ENCODE results near the gene IRX4. TPM values are rescaled to one million over a fixed set of nuclear protein-coding genes. Genes with fewer than 3 reads are reported as not detected.

Gene IRX4
- total and polyA plus RNA-seq, 10 donors, result 0.05 TPM; not detected in 9

DNA sequence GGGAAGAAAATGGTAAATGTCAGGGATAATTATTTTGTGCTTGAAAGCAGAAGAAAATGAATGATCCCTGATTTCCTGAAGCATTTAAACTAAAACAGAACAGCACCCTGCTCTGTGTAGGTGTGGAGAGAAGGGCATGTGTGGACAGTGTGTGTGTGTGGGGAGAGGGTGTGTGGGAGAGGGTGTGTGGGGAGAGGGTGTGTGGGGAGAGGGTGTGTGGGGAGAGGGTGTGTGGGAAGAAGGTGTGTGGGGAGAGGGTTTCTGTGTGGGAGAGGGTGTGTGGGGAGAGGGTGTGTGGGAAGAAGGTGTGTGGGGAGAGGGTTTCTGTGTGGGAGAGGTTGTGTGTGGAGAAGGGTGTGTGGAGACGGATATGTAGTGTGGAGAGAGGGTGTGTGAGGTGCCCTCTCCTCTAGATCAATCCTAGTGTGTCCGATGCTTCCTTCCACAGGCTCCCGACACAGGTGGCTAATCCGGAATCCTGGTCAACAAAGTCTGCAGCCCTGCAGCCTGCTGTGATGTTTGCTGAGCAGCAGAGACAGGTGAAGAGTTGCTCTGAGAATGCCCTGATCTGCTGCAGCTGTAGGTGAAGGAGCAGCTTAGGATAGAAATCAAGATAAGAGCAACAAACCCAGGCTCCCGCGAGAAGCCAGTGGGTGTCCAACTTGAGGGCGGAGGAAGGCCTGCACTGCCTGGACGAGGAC is 15.5 kb downstream of the IRX4 start:
- 20 to 40% (median 28%) methylated on average over 8 of the region's 8 CpGs for WGBS, 5 donors
- H3K27me3 ChIP-seq (replicated peaks in 1 of 7), result peaks cover 0 to 87% (median 23%) of the 10 kb centered on the region in 7 donors

DNA sequence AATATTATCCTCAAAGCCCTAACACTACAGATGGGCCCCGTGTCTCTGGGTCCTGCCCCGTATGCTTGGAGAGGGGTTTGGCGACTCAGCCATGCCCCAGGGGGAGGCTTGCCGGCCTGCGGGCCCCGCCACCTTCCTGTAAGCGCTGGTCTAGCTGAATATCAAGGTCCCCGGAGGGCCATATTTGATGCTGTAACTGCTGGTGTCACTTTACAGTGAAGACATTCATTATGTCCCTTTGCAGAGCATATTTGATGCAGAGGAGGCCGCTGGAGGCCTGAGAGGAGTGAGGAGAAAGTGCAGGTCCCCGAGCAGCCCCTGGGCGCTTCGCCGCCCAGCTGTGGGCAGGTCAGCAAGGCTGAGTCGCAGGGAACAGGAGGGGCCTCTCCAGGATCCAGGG is 16.8 kb downstream of the IRX4 start:
- TF ChIP-seq, protein P1, sequence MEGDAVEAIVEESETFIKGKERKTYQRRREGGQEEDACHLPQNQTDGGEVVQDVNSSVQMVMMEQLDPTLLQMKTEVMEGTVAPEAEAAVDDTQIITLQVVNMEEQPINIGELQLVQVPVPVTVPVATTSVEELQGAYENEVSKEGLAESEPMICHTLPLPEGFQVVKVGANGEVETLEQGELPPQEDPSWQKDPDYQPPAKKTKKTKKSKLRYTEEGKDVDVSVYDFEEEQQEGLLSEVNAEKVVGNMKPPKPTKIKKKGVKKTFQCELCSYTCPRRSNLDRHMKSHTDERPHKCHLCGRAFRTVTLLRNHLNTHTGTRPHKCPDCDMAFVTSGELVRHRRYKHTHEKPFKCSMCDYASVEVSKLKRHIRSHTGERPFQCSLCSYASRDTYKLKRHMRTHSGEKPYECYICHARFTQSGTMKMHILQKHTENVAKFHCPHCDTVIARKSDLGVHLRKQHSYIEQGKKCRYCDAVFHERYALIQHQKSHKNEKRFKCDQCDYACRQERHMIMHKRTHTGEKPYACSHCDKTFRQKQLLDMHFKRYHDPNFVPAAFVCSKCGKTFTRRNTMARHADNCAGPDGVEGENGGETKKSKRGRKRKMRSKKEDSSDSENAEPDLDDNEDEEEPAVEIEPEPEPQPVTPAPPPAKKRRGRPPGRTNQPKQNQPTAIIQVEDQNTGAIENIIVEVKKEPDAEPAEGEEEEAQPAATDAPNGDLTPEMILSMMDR (IDR thresholded peaks at IDR 0.05 in 8 of 11, conservative IDR thresholded peaks at IDR 0.05 in 3 of 11), result no peak
- TF ChIP-seq POLR2A (IDR thresholded peaks at IDR 0.05) (no peak), POLR2AphosphoS5 (IDR thresholded peaks at IDR 0.05) (no peak)
- Histone ChIP-seq H3K4me3 (no peak overlapping the region), H3K27ac (no peak overlapping the region), H3K4me1 (no peaks in the 10 kb centered on the region), H3K27me3 (replicated peaks in 1 of 7) (peaks cover 0 to 87% (median 16%) of the 10 kb centered on the region in 7 donors), H3K9me3 (no peaks in the 10 kb centered on the region), H3K36me3 (no peaks in the 10 kb centered on the region)
- DNase-seq, result no peak
- WGBS, 5 donors, result 59 to 78% (median 72%) methylated on average over 11 to 14 of the region's 14 CpGs
- intact Hi-C loops (cut with DNase I; ENCODE audit: low total_unique reads), result no loop called here

More for the DNA sequence above, 15.5 kb downstream of the IRX4 start:
- H3K4me1 ChIP-seq, result no peaks in the 10 kb centered on the region
- no peaks in the 10 kb centered on the region for H3K36me3 ChIP-seq
- no peak overlapping the region for H3K27ac ChIP-seq
- DNase-seq, result no peak
- intact Hi-C loops (cut with DNase I; ENCODE audit: low total_unique reads), result no loop called here
- no peaks in the 10 kb centered on the region for H3K9me3 ChIP-seq
- TF ChIP-seq POLR2AphosphoS5 (IDR thresholded peaks at IDR 0.05) (no peak), POLR2A (IDR thresholded peaks at IDR 0.05) (no peak)
- TF ChIP-seq, protein P1 (IDR thresholded peaks at IDR 0.05 in 8 of 11, conservative IDR thresholded peaks at IDR 0.05 in 3 of 11), result no peak
- H3K4me3 ChIP-seq, result no peak overlapping the region

DNA sequence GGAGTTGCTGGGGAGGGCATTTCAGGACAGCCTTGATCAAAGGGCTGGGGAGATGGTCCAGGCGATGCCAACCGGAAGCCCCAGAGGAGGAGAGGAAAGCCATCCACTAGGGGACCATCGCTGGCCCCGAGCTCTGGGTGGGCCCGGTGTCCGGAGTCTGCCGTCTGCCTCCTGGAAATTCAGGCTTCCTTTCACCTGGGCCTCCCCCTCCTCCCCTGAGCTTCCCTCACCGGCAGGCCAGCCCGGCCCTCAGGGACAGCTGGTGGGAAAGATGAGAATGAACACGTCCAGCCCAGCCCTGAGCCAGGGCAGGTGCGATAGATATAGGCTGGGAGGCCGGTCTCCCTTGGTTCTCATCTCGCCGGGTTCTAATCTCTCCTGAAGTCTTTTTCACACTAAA is 17.2 kb downstream of the IRX4 start:
- H3K9me3 ChIP-seq, result no peaks in the 10 kb centered on the region
- H3K27me3 ChIP-seq (replicated peaks in 1 of 7), result peaks cover 0 to 87% (median 16%) of the 10 kb centered on the region in 7 donors
- H3K4me1 ChIP-seq, result no peaks in the 10 kb centered on the region
- no peaks in the 10 kb centered on the region for H3K36me3 ChIP-seq
- intact Hi-C loops (cut with DNase I; ENCODE audit: low total_unique reads), result no loop called here
- WGBS, 5 donors, result 67 to 84% (median 78%) methylated on average over 7 to 14 of the region's 14 CpGs
- DNase-seq, result no peak
- no peak overlapping the region for H3K4me3 ChIP-seq
- no peak for TF ChIP-seq POLR2A (IDR thresholded peaks at IDR 0.05)
- TF ChIP-seq, protein P1 (IDR thresholded peaks at IDR 0.05 in 8 of 11, conservative IDR thresholded peaks at IDR 0.05 in 3 of 11), result no peak
- no peak for TF ChIP-seq POLR2AphosphoS5 (IDR thresholded peaks at IDR 0.05)
- H3K27ac ChIP-seq, result no peak overlapping the region

DNA sequence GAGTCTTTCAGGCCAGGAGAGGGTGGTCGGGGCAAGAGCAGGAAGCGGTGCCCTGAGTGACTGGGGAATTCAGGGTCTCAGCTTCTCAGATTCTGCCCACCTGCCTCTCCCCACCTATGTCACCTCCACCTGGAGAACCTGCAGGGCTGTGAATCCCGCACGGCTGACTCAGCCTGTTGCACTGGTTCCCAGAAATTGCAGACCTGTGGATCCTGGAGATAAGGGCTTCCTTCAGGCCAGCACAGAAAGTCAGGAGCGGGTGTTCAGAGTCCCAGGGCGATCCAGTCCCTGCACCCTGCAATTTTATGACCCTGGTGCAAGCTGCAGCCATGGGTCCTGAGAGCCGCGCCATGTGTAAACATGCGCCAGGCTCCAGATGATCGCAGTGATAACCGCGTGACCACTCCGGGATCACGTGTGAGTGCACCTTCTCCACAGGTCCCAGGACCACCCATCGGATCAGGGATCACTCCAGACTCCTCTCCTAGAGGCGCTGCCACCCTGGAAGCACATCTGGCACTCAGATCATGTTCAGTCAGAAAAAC is 17.8 kb downstream of the IRX4 start:
- Histone ChIP-seq H3K4me1 (no peaks in the 10 kb centered on the region), H3K4me3 (no peak overlapping the region), H3K9me3 (no peaks in the 10 kb centered on the region), H3K36me3 (no peaks in the 10 kb centered on the region), H3K27ac (no peak overlapping the region), H3K27me3 (replicated peaks in 1 of 7) (peaks cover 0 to 87% (median 16%) of the 10 kb centered on the region in 7 donors)
- intact Hi-C loops (cut with DNase I; ENCODE audit: low total_unique reads), result no loop called here
- WGBS, 5 donors, result 79 to 89% (median 83%) methylated on average over 9 to 16 of the region's 16 CpGs
- TF ChIP-seq POLR2AphosphoS5 (IDR thresholded peaks at IDR 0.05) (no peak), POLR2A (IDR thresholded peaks at IDR 0.05) (no peak)
- TF ChIP-seq, protein P1 (IDR thresholded peaks at IDR 0.05 in 8 of 11, conservative IDR thresholded peaks at IDR 0.05 in 3 of 11), result no peak
- DNase-seq, result no peak

Data from spleen (tissue), 11 donors.